ENCODE data around the gene TTC7B. TPM values are rescaled to one million over a fixed set of nuclear protein-coding genes. Genes with fewer than 3 reads are reported as not detected.

The TTC7B gene
- total and polyA plus RNA-seq, 2 of the 8 experiments (the other 6 are each of a cell fraction or from before 2014, with no cell fraction given) = 23.7 to 34.0 TPM

- TF ChIP-seq CHD7 (IDR thresholded peaks at IDR 0.05; ENCODE audit: insufficient replicate concordance, low read length) (no peak), CBX8 (IDR thresholded peaks at IDR 0.05; ENCODE audit: borderline replicate concordance, low read depth, low read length) (no peak), KDM5A (IDR thresholded peaks at IDR 0.05; ENCODE audit: low read length) (no peak), E2F6 (IDR thresholded peaks at IDR 0.05) (no peak), HDAC6 (IDR thresholded peaks at IDR 0.05; ENCODE audit: low read depth, low read length) (no peak), KDM4A (IDR thresholded peaks at IDR 0.05; ENCODE audit: low read depth, low read length, severe bottlenecking) (no peak), CHD2 (IDR thresholded peaks at IDR 0.05; ENCODE audit: low read length) (no peak), CTCF (IDR thresholded peaks at IDR 0.05; ENCODE audit: control extremely low read depth in 1 of 3, insufficient read depth in 1 of 3, low read depth in 1 of 3, low read length in 3 of 3) (no peak)
Observed at GRCh38 chr14:90715993-90716392, 100.2 kb downstream of the TTC7B start (continued).
